Astrocyte of the spinal cord (primary cell): ENCODE data around the gene HOXB9.

Experiments used
- DNase-seq: peaks from one replicate; pipeline ENCODE4 v3.0.0; 2011; ENCODE audit warnings: low read depth, low spot score
- H3K4me3 ChIP-seq: 2 replicates; pipeline ENCODE4 v1.5.1; 2011; ENCODE audit warnings: low read depth, mild to moderate bottlenecking, low read length, moderate library complexity
- in situ Hi-C: cut with HindIII; loops from 2 replicates; pipeline ENCODE4 v1.10.0; 2017; ENCODE audit warnings: low sequenced_read_pairs
- TF ChIP-seq, protein P1 (sequence below): IDR thresholded peaks from 2 replicates; pipeline ENCODE4 v1.5.1; 2012; ENCODE audit warnings: low read depth, mild to moderate bottlenecking, low read length, inconsistent platforms

Gene HOXB9

DNA sequence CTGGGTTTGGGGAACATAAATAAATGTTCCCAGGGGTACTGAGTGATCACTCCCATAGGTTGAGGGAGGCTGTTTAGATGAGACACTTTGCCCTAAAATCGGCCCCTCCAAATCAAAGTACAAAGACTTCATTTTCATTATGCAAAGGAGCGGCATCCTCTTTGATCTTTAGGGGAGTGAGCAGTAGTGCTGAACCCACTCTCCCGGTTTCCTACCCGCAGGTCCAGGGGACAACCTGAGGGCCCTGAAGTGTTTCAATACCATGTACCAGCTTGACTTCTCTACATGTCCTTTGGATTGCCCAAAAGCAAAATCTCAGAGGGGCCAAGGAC lies 25.0 kb downstream of the HOXB9 start:
- TF ChIP-seq, protein P1, sequence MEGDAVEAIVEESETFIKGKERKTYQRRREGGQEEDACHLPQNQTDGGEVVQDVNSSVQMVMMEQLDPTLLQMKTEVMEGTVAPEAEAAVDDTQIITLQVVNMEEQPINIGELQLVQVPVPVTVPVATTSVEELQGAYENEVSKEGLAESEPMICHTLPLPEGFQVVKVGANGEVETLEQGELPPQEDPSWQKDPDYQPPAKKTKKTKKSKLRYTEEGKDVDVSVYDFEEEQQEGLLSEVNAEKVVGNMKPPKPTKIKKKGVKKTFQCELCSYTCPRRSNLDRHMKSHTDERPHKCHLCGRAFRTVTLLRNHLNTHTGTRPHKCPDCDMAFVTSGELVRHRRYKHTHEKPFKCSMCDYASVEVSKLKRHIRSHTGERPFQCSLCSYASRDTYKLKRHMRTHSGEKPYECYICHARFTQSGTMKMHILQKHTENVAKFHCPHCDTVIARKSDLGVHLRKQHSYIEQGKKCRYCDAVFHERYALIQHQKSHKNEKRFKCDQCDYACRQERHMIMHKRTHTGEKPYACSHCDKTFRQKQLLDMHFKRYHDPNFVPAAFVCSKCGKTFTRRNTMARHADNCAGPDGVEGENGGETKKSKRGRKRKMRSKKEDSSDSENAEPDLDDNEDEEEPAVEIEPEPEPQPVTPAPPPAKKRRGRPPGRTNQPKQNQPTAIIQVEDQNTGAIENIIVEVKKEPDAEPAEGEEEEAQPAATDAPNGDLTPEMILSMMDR = no peak
- peak overlapping the region; percentile 57 for H3K4me3 ChIP-seq
- no peak for DNase-seq
- in situ Hi-C loops = no loop called here

DNA sequence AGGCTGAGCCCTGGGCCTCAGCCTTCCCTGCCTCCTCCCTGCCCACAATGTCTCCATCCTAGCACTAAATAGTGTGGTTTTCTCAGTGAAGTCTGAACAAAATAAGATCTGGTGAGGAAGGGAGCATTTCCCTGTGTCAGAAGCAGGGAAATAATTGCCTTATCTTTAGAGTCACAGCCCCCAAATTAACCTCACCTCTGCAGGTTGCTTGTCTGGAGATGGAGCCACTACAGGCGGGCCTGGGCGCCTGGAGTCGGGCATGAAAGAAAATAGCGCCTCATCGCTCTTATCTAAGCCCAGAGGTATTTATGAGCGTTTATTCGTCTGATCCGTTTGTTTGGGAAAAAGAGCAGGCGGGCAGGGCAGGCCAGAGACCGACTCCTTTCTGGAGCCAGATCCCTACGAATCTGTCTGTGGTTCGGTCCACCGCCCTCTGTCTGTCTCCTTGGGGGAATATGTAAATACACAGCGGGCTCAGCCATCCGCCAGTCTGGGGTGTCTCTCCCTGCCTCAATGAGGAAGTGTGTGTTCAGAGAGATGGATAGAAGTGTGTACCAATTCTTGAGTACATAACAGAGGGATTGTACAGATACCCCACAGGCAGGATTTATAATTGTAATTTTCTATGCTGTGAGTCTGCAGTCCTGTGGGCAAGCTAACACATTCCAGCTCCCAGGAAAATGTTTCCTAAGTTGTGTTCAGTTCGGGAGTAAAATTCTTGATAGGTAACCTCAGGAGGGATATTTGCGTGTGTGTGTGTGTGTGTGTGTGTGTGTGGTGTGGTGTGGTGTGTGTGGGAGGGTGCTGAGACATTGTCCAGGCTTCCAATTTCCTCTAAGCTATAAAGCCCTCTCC lies 25.7 kb downstream of the HOXB9 start:
- in situ Hi-C loops = no loop called here
- peak; percentile 60 for DNase-seq
- TF ChIP-seq, protein P1 = no peak
- peak overlapping the region; percentile 57 for H3K4me3 ChIP-seq

GRCh38 chr17:48599354-48599753 lies 26.8 kb downstream of the HOXB9 start:
- TF ChIP-seq, protein P1 = no peak
- H3K4me3 ChIP-seq = peak overlapping the region; percentile 57
- in situ Hi-C loops = no loop called here
- DNase-seq = no peak

DNA sequence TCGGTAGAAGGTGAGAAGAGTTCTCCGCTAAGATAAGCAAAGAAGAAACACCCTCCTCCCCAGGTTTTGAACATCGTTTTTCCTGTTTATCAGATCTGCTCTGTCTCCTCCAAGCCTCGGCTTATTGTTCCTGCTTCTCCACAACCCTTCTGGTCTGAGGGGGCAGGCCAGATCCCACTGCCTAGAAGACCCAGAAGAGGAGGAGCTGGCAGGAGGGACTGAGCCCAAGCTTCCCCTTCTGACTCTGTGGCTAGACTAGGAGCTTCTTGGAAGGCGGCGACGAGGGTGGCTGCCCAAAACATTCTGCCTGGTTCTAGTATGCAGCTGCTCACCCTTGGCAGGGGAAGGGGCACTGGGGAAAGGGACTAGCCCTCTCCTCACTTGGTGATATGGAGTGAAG lies 27.4 kb downstream of the HOXB9 start:
- in situ Hi-C loops = no loop called here
- H3K4me3 ChIP-seq = peak overlapping the region; percentile 57
- DNase-seq = no peak
- TF ChIP-seq, protein P1 = no peak

DNA sequence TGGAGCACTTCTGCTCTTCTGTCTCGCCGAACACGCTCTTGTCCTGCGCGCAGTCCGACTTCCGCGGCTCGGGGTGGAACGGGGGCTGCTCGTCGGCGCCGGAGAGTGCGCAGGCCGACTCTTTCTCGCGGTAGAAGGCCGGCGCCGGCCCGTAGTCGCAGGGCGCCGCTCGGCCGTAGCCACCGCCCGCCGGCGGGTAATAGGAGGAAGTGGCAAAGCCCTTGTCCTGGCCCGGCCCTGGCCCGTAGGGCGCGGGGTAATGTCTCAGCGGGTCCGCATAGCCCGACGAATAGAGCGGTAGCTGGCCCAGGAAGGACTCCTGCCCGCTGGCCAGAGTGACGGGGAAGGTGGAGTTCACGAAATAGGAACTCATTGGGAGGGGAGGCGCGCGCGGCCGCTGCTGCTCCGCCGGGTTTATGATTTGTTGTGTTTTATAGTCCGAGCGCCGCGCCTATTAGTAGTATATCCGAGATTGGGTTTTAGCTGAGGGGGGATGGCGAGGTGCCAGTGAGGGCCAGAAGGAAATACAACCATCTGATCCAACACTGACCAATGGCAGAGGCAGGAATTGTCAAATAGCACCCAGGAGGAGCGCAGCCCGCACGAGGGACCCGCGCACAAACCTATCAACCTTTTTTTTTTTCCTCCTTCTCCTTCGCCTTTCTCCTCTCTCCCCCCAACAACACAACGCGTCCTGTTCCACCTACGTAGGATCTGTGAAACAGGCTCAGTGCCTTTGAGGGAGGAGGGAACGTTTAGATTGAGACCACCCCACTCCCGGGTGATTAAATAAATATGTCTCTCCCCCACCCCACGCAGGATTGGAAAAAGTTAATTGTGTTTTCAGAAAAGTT lies 28.2 kb downstream of the HOXB9 start:
- peak overlapping the region; percentile 57 for H3K4me3 ChIP-seq
- TF ChIP-seq, protein P1 = no peak
- in situ Hi-C loops = no loop called here
- DNase-seq = peak; percentile 91

GRCh38 chr17:48597528-48597777 lies 28.7 kb downstream of the HOXB9 start:
- H3K4me3 ChIP-seq = peak overlapping the region; percentile 57
- DNase-seq = no peak

More at GRCh38 chr17:48597528-48597777, 28.7 kb downstream of the HOXB9 start:
- in situ Hi-C loops = no loop called here
- TF ChIP-seq, protein P1 = no peak
